H9 (cell line): Measurements from ENCODE around the gene BBX. TPM values are rescaled to one million over a fixed set of nuclear protein-coding genes. Genes with fewer than 3 reads are reported as not detected.

ENCODE experiments used
- DNase-seq: peaks from one replicate; pipeline ENCODE4 v3.0.0-alpha.2; 2017
- H2AFZ ChIP-seq: one replicate; pipeline ENCODE4 v1.6.1; 2013; ENCODE audit warnings: mild to moderate bottlenecking, low read length, control low read depth, moderate library complexity
- H2AK5ac ChIP-seq: 2 replicates; pipeline ENCODE4 v1.6.1; 2013; ENCODE audit warnings: low read length, control low read depth, mixed read lengths; ENCODE audit not compliant: insufficient read length
- H2BK120ac ChIP-seq: one replicate; pipeline ENCODE4 v1.6.1; 2013; ENCODE audit warnings: low read depth, mild to moderate bottlenecking, low read length, control low read depth, inconsistent platforms; ENCODE audit not compliant: poor library complexity, severe bottlenecking
- H2BK12ac ChIP-seq: 2 replicates; pipeline ENCODE4 v1.6.1; 2013; ENCODE audit warnings: low read length, control low read depth, mixed read lengths, low read depth; ENCODE audit not compliant: insufficient read length
- H2BK15ac ChIP-seq: 2 replicates; pipeline ENCODE4 v1.6.1; 2013; ENCODE audit warnings: low read depth, low read length, control low read depth
- H2BK20ac ChIP-seq: one replicate; pipeline ENCODE4 v1.6.1; 2013; ENCODE audit warnings: low read depth, mild to moderate bottlenecking, low read length, control low read depth, inconsistent platforms; ENCODE audit not compliant: poor library complexity, severe bottlenecking
- H2BK5ac ChIP-seq: 2 replicates; pipeline ENCODE4 v1.6.1; 2013; ENCODE audit warnings: low read length, control low read depth, mixed read lengths; ENCODE audit not compliant: insufficient read length
- H3K14ac ChIP-seq: 2 replicates; pipeline ENCODE4 v1.6.1; 2013; ENCODE audit warnings: low read length, control low read depth; ENCODE audit not compliant: insufficient read depth
- H3K18ac ChIP-seq: 2 replicates; pipeline ENCODE4 v1.6.1; 2013; ENCODE audit warnings: low read depth, mild to moderate bottlenecking, mixed read lengths, low read length, control low read depth; ENCODE audit not compliant: insufficient read length
- H3K23ac ChIP-seq: 2 replicates; pipeline ENCODE4 v1.6.1; 2013; ENCODE audit warnings: low read length, control low read depth, mixed read lengths, low read depth; ENCODE audit not compliant: insufficient read length
- H3K23me2 ChIP-seq: 2 replicates; pipeline ENCODE4 v1.6.1; 2013; ENCODE audit warnings: low read depth, mild to moderate bottlenecking, mixed read lengths, low read length, control low read depth; ENCODE audit not compliant: insufficient read length, poor library complexity, severe bottlenecking
- H3K27ac ChIP-seq: 2 replicates; pipeline ENCODE4 v1.5.1; 2013; ENCODE audit warnings: low read length, control low read depth, mixed read lengths, low read depth; ENCODE audit not compliant: insufficient read length
- H3K27me3 ChIP-seq: 2 replicates; pipeline ENCODE4 v1.6.1; 2013; ENCODE audit warnings: low read length, control low read depth, inconsistent platforms; ENCODE audit not compliant: insufficient read depth
- H3K4ac ChIP-seq: 2 replicates; pipeline ENCODE4 v1.6.1; 2013; ENCODE audit warnings: low read depth, mild to moderate bottlenecking, control low read depth, inconsistent platforms, low read length, moderate library complexity
- H3K4me1 ChIP-seq: 2 replicates; pipeline ENCODE4 v1.6.1; 2013; ENCODE audit warnings: low read length, control low read depth, inconsistent platforms; ENCODE audit not compliant: insufficient read depth
- H3K4me2 ChIP-seq: 2 replicates; pipeline ENCODE4 v1.6.1; 2013; ENCODE audit warnings: low read length, control low read depth, mixed read lengths; ENCODE audit not compliant: insufficient read length, insufficient read depth
- H3K56ac ChIP-seq: 2 replicates; pipeline ENCODE4 v1.6.1; 2013; ENCODE audit warnings: low read depth, mild to moderate bottlenecking, mixed read lengths, low read length, control low read depth; ENCODE audit not compliant: insufficient read length
- H3K79me1 ChIP-seq: 2 replicates; pipeline ENCODE4 v1.6.1; 2013; ENCODE audit warnings: low read depth, mild to moderate bottlenecking, moderate library complexity, low read length, control low read depth, inconsistent platforms; ENCODE audit not compliant: insufficient read depth, poor library complexity, severe bottlenecking
- H3K79me2 ChIP-seq: 2 replicates; pipeline ENCODE4 v1.6.1; 2013; ENCODE audit warnings: low read length, control low read depth, inconsistent platforms; ENCODE audit not compliant: insufficient read depth
- H3K9ac ChIP-seq: 2 replicates; pipeline ENCODE4 v1.6.1; 2013; ENCODE audit warnings: low read length, control low read depth, mixed read lengths; ENCODE audit not compliant: insufficient read length; ENCODE audit errors: extremely low read depth
- H3K9me3 ChIP-seq: one replicate; pipeline ENCODE4 v1.6.1; 2013; ENCODE audit warnings: low read depth, low read length, inconsistent platforms; ENCODE audit not compliant: control insufficient read depth
- H3T11ph ChIP-seq: one replicate; pipeline ENCODE4 v1.6.1; 2013; ENCODE audit warnings: mild to moderate bottlenecking, low read length, control low read depth, inconsistent platforms
- H4K20me1 ChIP-seq: one replicate; pipeline ENCODE4 v1.6.1; 2013; ENCODE audit not compliant: control insufficient read depth, insufficient read length, insufficient read depth
- H4K5ac ChIP-seq: 2 replicates; pipeline ENCODE4 v1.6.1; 2013; ENCODE audit warnings: low read depth, mild to moderate bottlenecking, mixed read lengths, low read length, control low read depth; ENCODE audit not compliant: insufficient read length
- H4K8ac ChIP-seq: replicated peaks from 2 replicates; pipeline ENCODE4 v1.6.1; 2013; ENCODE audit warnings: low read length, control low read depth, mixed read lengths, low read depth; ENCODE audit not compliant: insufficient read length
- H4K91ac ChIP-seq: 2 replicates; pipeline ENCODE4 v1.6.1; 2013; ENCODE audit warnings: low read depth, mild to moderate bottlenecking, moderate library complexity, mixed read lengths, low read length, control low read depth; ENCODE audit not compliant: insufficient read length
- H3K27ac Mint-ChIP-seq, 3 experiments: 2 replicates in 2 of 3; 3 replicates in 1 of 3; pipeline ENCODE4 v1.8.0; 2020 to 2021; ENCODE audit warnings: mixed read lengths in 3 of 3, mild to moderate bottlenecking in 1 of 3, moderate library complexity in 1 of 3
- H3K27me3 Mint-ChIP-seq: 2 replicates; pipeline ENCODE4 v1.8.0; 2021; ENCODE audit warnings: low read depth, mild to moderate bottlenecking, moderate library complexity, mixed read lengths
- H3K36me3 Mint-ChIP-seq, 3 experiments: 2 replicates in 2 of 3; 3 replicates in 1 of 3; pipeline ENCODE4 v1.8.0; 2020 to 2021; ENCODE audit warnings: low read depth in 3 of 3, mixed read lengths in 3 of 3; ENCODE audit not compliant: insufficient read depth in 1 of 3
- H3K4me1 Mint-ChIP-seq, 2 experiments: 2 replicates each; pipeline ENCODE4 v1.8.0; 2020; ENCODE audit warnings: mixed read lengths in 2 of 2
- H3K4me3 Mint-ChIP-seq, 2 experiments: 2 replicates in 1 of 2; 3 replicates in 1 of 2; pipeline ENCODE4 v1.8.0; 2020 to 2021; ENCODE audit warnings: mild to moderate bottlenecking in 2 of 2, mixed read lengths in 2 of 2, moderate library complexity in 1 of 2
- H3K9me3 Mint-ChIP-seq, 2 experiments: 2 replicates in 1 of 2; 3 replicates in 1 of 2; pipeline ENCODE4 v1.8.0; 2020; ENCODE audit warnings: mild to moderate bottlenecking in 2 of 2, mixed read lengths in 2 of 2, moderate library complexity in 1 of 2
- WGBS: extraction: QIAGEN DNeasy Blood & Tissue Kit; methylation state at CpG from one replicate; pipeline ENCODE4 v1.1.7; 2013; ENCODE audit warnings: missing lambda C conversion rate, low lambda C conversion rate, mixed read lengths; ENCODE audit not compliant: insufficient read length; ENCODE audit errors: extremely low coverage; 5-methylcytosine and 5-hydroxymethylcytosine counted together
- total RNA-seq: library from RNA; stranded (reverse); gene quantifications from 2 replicates; pipeline ENCODE4 v1.2.1, GENCODE V29; 2021
- TF ChIP-seq, protein P1 (sequence below): fragments of 200-600 bp; sonication (generic); conservative IDR thresholded peaks from 3 replicates; pipeline ENCODE4 v1.8.0; 2021; ENCODE audit warnings: antibody characterized with exemption, mild to moderate bottlenecking

BBX gene
- total RNA-seq, 1 experiment from 2014 or later: 34.8 TPM

- Histone ChIP-seq H3K4ac (no peak overlapping the region), H4K91ac (no peak overlapping the region), H3K9me3 (no peaks in the 10 kb centered on the region), H2BK20ac (no peak overlapping the region), H4K20me1 (no peaks in the 10 kb centered on the region), H2AFZ (no peak overlapping the region), H4K5ac (no peak overlapping the region), H3K79me2 (no peaks in the 10 kb centered on the region), H2BK5ac (no peak overlapping the region), H3K14ac (no peak overlapping the region), H3K23me2 (no peaks in the 10 kb centered on the region), H2BK12ac (no peak overlapping the region), H3T11ph (no peak overlapping the region), H2BK120ac (no peak overlapping the region), H3K27me3 (no peaks in the 10 kb centered on the region), H3K79me1 (no peaks in the 10 kb centered on the region), H2BK15ac (no peak overlapping the region), H3K4me2 (no peak overlapping the region), H3K56ac (no peak overlapping the region), H2AK5ac (no peak overlapping the region), H3K27ac (no peak overlapping the region), H3K23ac (no peak overlapping the region), H3K9ac (no peak overlapping the region), H3K4me1 (no peaks in the 10 kb centered on the region), H3K18ac (no peak overlapping the region), H4K8ac (no peak overlapping the region)
- Mint-ChIP-seq H3K4me3 (no peak overlapping the region), H3K27ac (no peak overlapping the region), H3K36me3 (peaks cover 0 to 15% (median 0%) of the 10 kb centered on the region in 3 experiments; a peak in 2 of 7 replicates), H3K9me3 (peaks cover 4 to 8% of the 10 kb centered on the region in 2 experiments; a peak in 2 of 5 replicates), H3K4me1 (peaks cover 10 to 21% of the 10 kb centered on the region in 2 experiments), H3K27me3 (no peaks in the 10 kb centered on the region)
- WGBS: no CpG with 5 or more reads among the region's 2 CpGs
- TF ChIP-seq, protein P1, sequence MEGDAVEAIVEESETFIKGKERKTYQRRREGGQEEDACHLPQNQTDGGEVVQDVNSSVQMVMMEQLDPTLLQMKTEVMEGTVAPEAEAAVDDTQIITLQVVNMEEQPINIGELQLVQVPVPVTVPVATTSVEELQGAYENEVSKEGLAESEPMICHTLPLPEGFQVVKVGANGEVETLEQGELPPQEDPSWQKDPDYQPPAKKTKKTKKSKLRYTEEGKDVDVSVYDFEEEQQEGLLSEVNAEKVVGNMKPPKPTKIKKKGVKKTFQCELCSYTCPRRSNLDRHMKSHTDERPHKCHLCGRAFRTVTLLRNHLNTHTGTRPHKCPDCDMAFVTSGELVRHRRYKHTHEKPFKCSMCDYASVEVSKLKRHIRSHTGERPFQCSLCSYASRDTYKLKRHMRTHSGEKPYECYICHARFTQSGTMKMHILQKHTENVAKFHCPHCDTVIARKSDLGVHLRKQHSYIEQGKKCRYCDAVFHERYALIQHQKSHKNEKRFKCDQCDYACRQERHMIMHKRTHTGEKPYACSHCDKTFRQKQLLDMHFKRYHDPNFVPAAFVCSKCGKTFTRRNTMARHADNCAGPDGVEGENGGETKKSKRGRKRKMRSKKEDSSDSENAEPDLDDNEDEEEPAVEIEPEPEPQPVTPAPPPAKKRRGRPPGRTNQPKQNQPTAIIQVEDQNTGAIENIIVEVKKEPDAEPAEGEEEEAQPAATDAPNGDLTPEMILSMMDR: no peak
- no peak for DNase-seq
Observed at GRCh38 chr3:107850681-107851080, 327.9 kb downstream of the BBX start.
